Fibroblast of skin of right quadriceps (primary cell): Measurements from ENCODE around the gene ATG5.
"Not testable (repeated sequence)": the region's sequence is repeated elsewhere in the genome, so short reads cannot be mapped to it uniquely, and the experiment has no call there.

Experiments used
- DNase-seq: peaks from one replicate; pipeline ENCODE4 v3.0.0-alpha.2; 2013

ATG5 gene

GRCh38 chr6:106173124-106173879 lies 152.3 kb downstream of the ATG5 start:
- DNase-seq: no peak

GRCh38 chr6:106170030-106170791 lies 155.3 kb downstream of the ATG5 start:
- DNase-seq: no peak

- no peak for DNase-seq
These were observed 156.0 kb downstream of the ATG5 start for GRCh38 chr6:106169517-106169916.

GRCh38 chr6:106168097-106168888 lies 157.3 kb downstream of the ATG5 start:
- no peak for DNase-seq

GRCh38 chr6:106167096-106167814 lies 158.3 kb downstream of the ATG5 start:
- DNase-seq: no peak

GRCh38 chr6:106165885-106166485 lies 159.6 kb downstream of the ATG5 start:
- DNase-seq: peak; percentile 51

- DNase-seq: peak; percentile 86
These were observed 161.3 kb downstream of the ATG5 start for GRCh38 chr6:106163966-106164877.

GRCh38 chr6:106163446-106163965 lies 162.1 kb downstream of the ATG5 start:
- DNase-seq: peak; percentile 70

GRCh38 chr6:106162921-106163320 lies 162.6 kb downstream of the ATG5 start:
- DNase-seq: peak; percentile 38

GRCh38 chr6:106161893-106162292 lies 163.7 kb downstream of the ATG5 start:
- DNase-seq: no peak

- DNase-seq: no peak
These were observed 164.2 kb downstream of the ATG5 start for GRCh38 chr6:106161311-106161874.

GRCh38 chr6:106160189-106160588 lies 165.4 kb downstream of the ATG5 start:
- DNase-seq: no peak

- DNase-seq: peak; percentile 95
These were observed 166.0 kb downstream of the ATG5 start for GRCh38 chr6:106159531-106159940.

- DNase-seq: no peak
These were observed 166.7 kb downstream of the ATG5 start for GRCh38 chr6:106158816-106159215.

GRCh38 chr6:106156863-106157262 lies 168.7 kb downstream of the ATG5 start:
- no peak for DNase-seq

- no peak for DNase-seq
These were observed 169.1 kb downstream of the ATG5 start for GRCh38 chr6:106156413-106156812.

- peak; percentile 64 for DNase-seq
These were observed 170.2 kb downstream of the ATG5 start for GRCh38 chr6:106155219-106155830.

GRCh38 chr6:106154326-106154725 lies 171.2 kb downstream of the ATG5 start:
- DNase-seq: no peak

- DNase-seq: no peak
These were observed 172.6 kb downstream of the ATG5 start for GRCh38 chr6:106152952-106153351.

GRCh38 chr6:106152476-106152875 lies 173.1 kb downstream of the ATG5 start:
- not testable (repeated sequence) for DNase-seq
